Measurements from ENCODE around the gene NPR1.
"Not testable (repeated sequence)": the region's sequence is repeated elsewhere in the genome, so short reads cannot be mapped to it uniquely, and the experiment has no call there.

Gene NPR1

GRCh38 chr1:153699768-153700167 lies 21.3 kb downstream of the NPR1 start:
- no peaks in the 10 kb centered on the region for H3K36me3 ChIP-seq (replicated peaks)
- H3K4me3 ChIP-seq (ENCODE audit: low read depth, low read length), result no peak overlapping the region
- no peak for TF ChIP-seq CTCF (IDR thresholded peaks at IDR 0.05; ENCODE audit: low read depth, low read length, missing control alignments)
- in situ Hi-C loops (cut with HindIII; ENCODE audit: low pct_ligation_motif_present, low sequenced_read_pairs), result no loop called here
- H3K27me3 ChIP-seq (replicated peaks), result no peaks in the 10 kb centered on the region
- no peak for DNase-seq
- no peak overlapping the region for H3K27ac ChIP-seq

GRCh38 chr1:153705484-153705883 lies 27.0 kb downstream of the NPR1 start:
- DNase-seq, result no peak
- TF ChIP-seq CTCF (IDR thresholded peaks at IDR 0.05; ENCODE audit: low read depth, low read length, missing control alignments), result no peak
- Histone ChIP-seq H3K27me3 (replicated peaks) (no peaks in the 10 kb centered on the region), H3K4me3 (ENCODE audit: low read depth, low read length) (no peak overlapping the region), H3K27ac (no peak overlapping the region), H3K36me3 (replicated peaks) (no peaks in the 10 kb centered on the region)
- in situ Hi-C loops (cut with HindIII; ENCODE audit: low pct_ligation_motif_present, low sequenced_read_pairs), result no loop called here

GRCh38 chr1:153711026-153711425 lies 32.5 kb downstream of the NPR1 start:
- in situ Hi-C loops (cut with HindIII; ENCODE audit: low pct_ligation_motif_present, low sequenced_read_pairs), result no loop called here
- no peak for DNase-seq

GRCh38 chr1:153716211-153716610 lies 37.7 kb downstream of the NPR1 start:
- DNase-seq; H3K36me3 ChIP-seq (replicated peaks); H3K27ac ChIP-seq; in situ Hi-C loops (cut with HindIII; ENCODE audit: low pct_ligation_motif_present, low sequenced_read_pairs); H3K4me3 ChIP-seq (ENCODE audit: low read depth, low read length); H3K27me3 ChIP-seq (replicated peaks): not testable (repeated sequence)

More at GRCh38 chr1:153711026-153711425, 32.5 kb downstream of the NPR1 start:
- no peak for TF ChIP-seq CTCF (IDR thresholded peaks at IDR 0.05; ENCODE audit: low read depth, low read length, missing control alignments)
- Histone ChIP-seq H3K4me3 (ENCODE audit: low read depth, low read length) (no peak overlapping the region), H3K27me3 (replicated peaks) (no peaks in the 10 kb centered on the region), H3K36me3 (replicated peaks) (no peaks in the 10 kb centered on the region), H3K27ac (no peak overlapping the region)

- Histone ChIP-seq H3K4me3 (ENCODE audit: low read depth, low read length) (no peak overlapping the region), H3K36me3 (replicated peaks) (no peaks in the 10 kb centered on the region), H3K27ac (no peak overlapping the region), H3K27me3 (replicated peaks) (no peaks in the 10 kb centered on the region)
- in situ Hi-C loops (cut with HindIII; ENCODE audit: low pct_ligation_motif_present, low sequenced_read_pairs), result no loop called here
- no peak for DNase-seq
- TF ChIP-seq CTCF (IDR thresholded peaks at IDR 0.05; ENCODE audit: low read depth, low read length, missing control alignments), result no peak
These were observed 38.8 kb downstream of the NPR1 start for GRCh38 chr1:153717330-153717729.

GRCh38 chr1:153723687-153724086 lies 45.2 kb downstream of the NPR1 start:
- Histone ChIP-seq H3K27me3 (replicated peaks) (no peaks in the 10 kb centered on the region), H3K27ac (no peak overlapping the region), H3K4me3 (ENCODE audit: low read depth, low read length) (no peak overlapping the region), H3K36me3 (replicated peaks) (no peaks in the 10 kb centered on the region)
- no peak for TF ChIP-seq CTCF (IDR thresholded peaks at IDR 0.05; ENCODE audit: low read depth, low read length, missing control alignments)
- in situ Hi-C loops (cut with HindIII; ENCODE audit: low pct_ligation_motif_present, low sequenced_read_pairs), result no loop called here
- no peak for DNase-seq

- not testable (repeated sequence) for H3K27ac ChIP-seq
These were observed 46.1 kb downstream of the NPR1 start for GRCh38 chr1:153724634-153725033.

More at GRCh38 chr1:153724634-153725033, 46.1 kb downstream of the NPR1 start:
- DNase-seq; H3K36me3 ChIP-seq (replicated peaks); H3K27me3 ChIP-seq (replicated peaks); H3K4me3 ChIP-seq (ENCODE audit: low read depth, low read length); in situ Hi-C loops (cut with HindIII; ENCODE audit: low pct_ligation_motif_present, low sequenced_read_pairs): not testable (repeated sequence)
